Measurements from ENCODE around the gene DUT.

Gene DUT

GRCh38 chr15:48283396-48284145 is 47.7 kb upstream of the DUT start:
- TF ChIP-seq TAF1 (IDR thresholded peaks at IDR 0.05; ENCODE audit: low read depth) (no peak), RAD21 (IDR thresholded peaks at IDR 0.05; ENCODE audit: low read depth) (no peak), FOXM1 (IDR thresholded peaks at IDR 0.05; ENCODE audit: borderline replicate concordance, low read depth) (no peak), MAX (IDR thresholded peaks at IDR 0.05) (no peak), USF1 (IDR thresholded peaks at IDR 0.05) (no peak), EGR1 (IDR thresholded peaks at IDR 0.05) (no peak), CEBPB (IDR thresholded peaks at IDR 0.05) (no peak), TCF12 (IDR thresholded peaks at IDR 0.05; ENCODE audit: low read depth) (no peak), CREB1 (IDR thresholded peaks at IDR 0.05; ENCODE audit: low read depth) (no peak), ZBTB7A (IDR thresholded peaks at IDR 0.05; ENCODE audit: low read depth) (no peak), REST (IDR thresholded peaks at IDR 0.05; ENCODE audit: low read depth) (no peak), EP300 (IDR thresholded peaks at IDR 0.05; ENCODE audit: borderline replicate concordance) (no peak), TEAD4 (IDR thresholded peaks at IDR 0.05) (no peak), YY1 (IDR thresholded peaks at IDR 0.05; ENCODE audit: low read depth) (no peak)

GRCh38 chr15:48285329-48286214 is 45.7 kb upstream of the DUT start:
- TF ChIP-seq YY1 (IDR thresholded peaks at IDR 0.05; ENCODE audit: low read depth) (no peak), RAD21 (IDR thresholded peaks at IDR 0.05; ENCODE audit: low read depth) (peak; percentile 62)

GRCh38 chr15:48289628-48290027 is 41.6 kb upstream of the DUT start:
- TF ChIP-seq TAF1 (IDR thresholded peaks at IDR 0.05; ENCODE audit: low read depth) (no peak), MAX (IDR thresholded peaks at IDR 0.05) (no peak), RAD21 (IDR thresholded peaks at IDR 0.05; ENCODE audit: low read depth) (no peak), NFIC (IDR thresholded peaks at IDR 0.05) (no peak), EP300 (IDR thresholded peaks at IDR 0.05; ENCODE audit: borderline replicate concordance) (no peak), TEAD4 (IDR thresholded peaks at IDR 0.05) (no peak), CREB1 (IDR thresholded peaks at IDR 0.05; ENCODE audit: low read depth) (no peak), YY1 (IDR thresholded peaks at IDR 0.05; ENCODE audit: low read depth) (no peak), FOXM1 (IDR thresholded peaks at IDR 0.05; ENCODE audit: borderline replicate concordance, low read depth) (no peak), USF1 (IDR thresholded peaks at IDR 0.05) (no peak), CEBPB (IDR thresholded peaks at IDR 0.05) (no peak), TCF12 (IDR thresholded peaks at IDR 0.05; ENCODE audit: low read depth) (no peak)

GRCh38 chr15:48292458-48292857 is 38.8 kb upstream of the DUT start:
- TF ChIP-seq USF1 (IDR thresholded peaks at IDR 0.05) (no peak), NFIC (IDR thresholded peaks at IDR 0.05) (no peak), TEAD4 (IDR thresholded peaks at IDR 0.05) (no peak), MAX (IDR thresholded peaks at IDR 0.05) (no peak), CREB1 (IDR thresholded peaks at IDR 0.05; ENCODE audit: low read depth) (no peak), ZBTB7A (IDR thresholded peaks at IDR 0.05; ENCODE audit: low read depth) (no peak)

GRCh38 chr15:48297668-48298067 is 33.6 kb upstream of the DUT start:
- TF ChIP-seq REST (IDR thresholded peaks at IDR 0.05; ENCODE audit: low read depth) (no peak), TEAD4 (IDR thresholded peaks at IDR 0.05) (no peak), CEBPB (IDR thresholded peaks at IDR 0.05) (no peak), EP300 (IDR thresholded peaks at IDR 0.05; ENCODE audit: borderline replicate concordance) (no peak), CREB1 (IDR thresholded peaks at IDR 0.05; ENCODE audit: low read depth) (no peak), NFIC (IDR thresholded peaks at IDR 0.05) (no peak), TCF12 (IDR thresholded peaks at IDR 0.05; ENCODE audit: low read depth) (no peak), USF1 (IDR thresholded peaks at IDR 0.05) (no peak), FOXM1 (IDR thresholded peaks at IDR 0.05; ENCODE audit: borderline replicate concordance, low read depth) (no peak), ZBTB7A (IDR thresholded peaks at IDR 0.05; ENCODE audit: low read depth) (no peak), RAD21 (IDR thresholded peaks at IDR 0.05; ENCODE audit: low read depth) (no peak), MAX (IDR thresholded peaks at IDR 0.05) (no peak), EGR1 (IDR thresholded peaks at IDR 0.05) (no peak), TAF1 (IDR thresholded peaks at IDR 0.05; ENCODE audit: low read depth) (no peak), YY1 (IDR thresholded peaks at IDR 0.05; ENCODE audit: low read depth) (no peak)
